ENCODE data around the gene ADAM12. TPM values are rescaled to one million over a fixed set of nuclear protein-coding genes. Genes with fewer than 3 reads are reported as not detected.

Gene ADAM12
- total RNA-seq, 2 donors from 2014 or later, result 0.27 to 2.2 TPM

DNA sequence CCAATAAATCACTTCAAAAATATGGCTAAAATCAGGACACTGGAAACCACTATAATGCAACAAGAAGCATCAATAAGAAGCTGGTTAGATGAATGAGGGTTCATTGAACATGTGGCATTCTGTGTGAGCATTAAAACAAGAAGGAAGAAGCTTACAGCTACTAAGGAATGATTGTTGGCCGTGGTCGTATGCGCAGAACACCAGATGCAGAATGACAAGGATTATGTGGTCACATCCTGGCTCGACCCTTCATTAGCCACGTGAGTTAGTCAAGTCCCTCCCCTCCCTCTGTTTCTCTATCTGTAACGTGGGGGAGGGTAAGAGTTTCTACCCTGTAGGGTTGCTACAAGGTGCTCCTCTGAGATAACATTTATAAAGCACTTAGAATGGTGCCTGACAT, 174.3 kb downstream of the ADAM12 start:
- TF ChIP-seq, protein P1, sequence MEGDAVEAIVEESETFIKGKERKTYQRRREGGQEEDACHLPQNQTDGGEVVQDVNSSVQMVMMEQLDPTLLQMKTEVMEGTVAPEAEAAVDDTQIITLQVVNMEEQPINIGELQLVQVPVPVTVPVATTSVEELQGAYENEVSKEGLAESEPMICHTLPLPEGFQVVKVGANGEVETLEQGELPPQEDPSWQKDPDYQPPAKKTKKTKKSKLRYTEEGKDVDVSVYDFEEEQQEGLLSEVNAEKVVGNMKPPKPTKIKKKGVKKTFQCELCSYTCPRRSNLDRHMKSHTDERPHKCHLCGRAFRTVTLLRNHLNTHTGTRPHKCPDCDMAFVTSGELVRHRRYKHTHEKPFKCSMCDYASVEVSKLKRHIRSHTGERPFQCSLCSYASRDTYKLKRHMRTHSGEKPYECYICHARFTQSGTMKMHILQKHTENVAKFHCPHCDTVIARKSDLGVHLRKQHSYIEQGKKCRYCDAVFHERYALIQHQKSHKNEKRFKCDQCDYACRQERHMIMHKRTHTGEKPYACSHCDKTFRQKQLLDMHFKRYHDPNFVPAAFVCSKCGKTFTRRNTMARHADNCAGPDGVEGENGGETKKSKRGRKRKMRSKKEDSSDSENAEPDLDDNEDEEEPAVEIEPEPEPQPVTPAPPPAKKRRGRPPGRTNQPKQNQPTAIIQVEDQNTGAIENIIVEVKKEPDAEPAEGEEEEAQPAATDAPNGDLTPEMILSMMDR (IDR thresholded peaks at IDR 0.05), result no peak
- Histone ChIP-seq H3K27me3 (replicated peaks; ENCODE audit: insufficient read depth) (no peaks in the 10 kb centered on the region), H3K27ac (no peak overlapping the region), H3K9me3 (no peaks in the 10 kb centered on the region), H3K36me3 (no peaks in the 10 kb centered on the region), H3K4me1 (ENCODE audit: control insufficient read depth in 1 of 2, low read depth in 2 of 2) (peaks cover 4 to 8% of the 10 kb centered on the region in 2 donors), H3K4me3 (no peak overlapping the region)
- ATAC-seq (ENCODE audit: insufficient number of reproducible peaks, low FRiP score, low read depth) (no peak), DNase-seq (ENCODE audit: low spot score) (no peak)

DNA sequence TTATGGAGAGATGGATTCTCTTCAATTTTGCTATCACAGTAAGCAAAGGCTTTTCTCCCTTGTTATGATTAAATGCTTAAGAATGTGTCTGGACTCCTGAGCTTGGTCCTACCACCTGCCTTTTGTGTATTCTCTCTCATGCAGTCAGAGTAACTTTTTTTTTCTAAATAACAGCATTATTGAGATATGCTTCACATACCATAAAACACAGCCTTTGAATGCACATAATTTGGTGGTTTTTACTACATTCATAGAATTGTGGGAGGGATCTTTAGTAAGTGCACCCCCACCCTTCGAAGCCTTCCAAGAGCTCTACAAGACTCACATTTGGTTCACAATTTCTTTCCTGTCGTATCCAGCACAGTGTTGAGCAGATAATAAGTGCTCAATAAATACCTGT, 175.5 kb downstream of the ADAM12 start:
- TF ChIP-seq, protein P1 (IDR thresholded peaks at IDR 0.05), result no peak
- Histone ChIP-seq H3K36me3 (no peaks in the 10 kb centered on the region), H3K4me1 (ENCODE audit: control insufficient read depth in 1 of 2, low read depth in 2 of 2) (peaks cover 6 to 14% of the 10 kb centered on the region in 2 donors), H3K4me3 (no peak overlapping the region), H3K27me3 (replicated peaks; ENCODE audit: insufficient read depth) (no peaks in the 10 kb centered on the region), H3K27ac (no peak overlapping the region), H3K9me3 (no peaks in the 10 kb centered on the region)
- no peak for DNase-seq (ENCODE audit: low spot score)
- ATAC-seq (ENCODE audit: insufficient number of reproducible peaks, low FRiP score, low read depth), result no peak

DNA sequence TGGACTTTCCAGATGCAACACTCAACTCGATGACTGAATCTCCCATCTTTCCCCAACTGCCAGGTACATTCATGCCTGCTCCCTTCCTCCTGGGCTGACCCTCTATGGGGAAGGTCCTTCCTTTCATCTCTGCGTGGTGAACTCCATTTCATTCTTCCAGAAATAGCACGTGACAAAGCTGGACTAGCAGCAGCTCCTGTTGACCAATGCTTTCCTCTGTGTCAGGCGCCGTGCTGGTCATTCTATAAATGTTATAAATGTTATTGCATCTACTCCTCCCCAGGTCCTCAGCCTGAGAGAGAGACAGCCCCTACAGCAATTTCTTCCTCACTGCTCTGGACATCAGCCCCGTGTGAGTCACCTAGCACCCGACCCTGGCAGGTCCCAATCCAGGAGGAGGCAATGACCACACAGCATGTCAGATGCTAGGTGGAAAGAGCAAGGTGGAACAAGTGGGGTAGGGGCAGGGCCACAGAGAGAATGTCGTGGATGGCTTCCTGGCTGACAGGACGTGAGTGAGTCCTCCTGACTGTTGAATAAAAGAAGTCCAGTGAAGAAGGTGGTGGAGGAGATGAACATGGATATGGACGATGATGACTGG, 178.1 kb downstream of the ADAM12 start:
- DNase-seq (ENCODE audit: low spot score) (no peak), ATAC-seq (ENCODE audit: insufficient number of reproducible peaks, low FRiP score, low read depth) (no peak)
- H3K36me3 ChIP-seq, result no peaks in the 10 kb centered on the region
- H3K9me3 ChIP-seq, result no peaks in the 10 kb centered on the region
- no peak overlapping the region for H3K27ac ChIP-seq
- H3K4me3 ChIP-seq, result no peak overlapping the region
- TF ChIP-seq, protein P1 (IDR thresholded peaks at IDR 0.05), result no peak
- peaks cover 6 to 14% of the 10 kb centered on the region in 2 donors for H3K4me1 ChIP-seq (ENCODE audit: control insufficient read depth in 1 of 2, low read depth in 2 of 2)
- H3K27me3 ChIP-seq (replicated peaks; ENCODE audit: insufficient read depth), result no peaks in the 10 kb centered on the region

DNA sequence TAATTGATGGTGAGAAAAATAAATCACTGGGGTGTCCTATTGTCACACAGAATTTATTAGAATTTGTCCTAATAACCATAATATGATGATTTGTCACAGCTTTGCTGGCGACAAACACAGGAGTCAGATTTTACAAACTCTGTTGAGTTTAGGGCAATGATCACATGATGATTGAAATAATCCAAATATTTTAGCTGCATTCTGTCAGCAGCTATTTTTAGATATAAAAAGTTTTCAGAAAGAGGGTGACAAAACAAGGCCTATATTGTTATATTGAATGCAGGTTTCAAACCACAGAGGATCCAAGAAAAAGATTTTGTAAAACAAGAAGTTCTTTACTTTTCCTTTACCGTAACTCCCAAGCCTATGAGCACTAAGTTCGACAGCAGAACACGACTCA, 178.8 kb downstream of the ADAM12 start:
- DNase-seq (ENCODE audit: low spot score) (no peak), ATAC-seq (ENCODE audit: insufficient number of reproducible peaks, low FRiP score, low read depth) (no peak)
- Histone ChIP-seq H3K27me3 (replicated peaks; ENCODE audit: insufficient read depth) (no peaks in the 10 kb centered on the region), H3K36me3 (no peaks in the 10 kb centered on the region), H3K27ac (no peak overlapping the region), H3K9me3 (no peaks in the 10 kb centered on the region), H3K4me3 (no peak overlapping the region), H3K4me1 (ENCODE audit: control insufficient read depth in 1 of 2, low read depth in 2 of 2) (peaks cover 6 to 14% of the 10 kb centered on the region in 2 donors)
- TF ChIP-seq, protein P1 (IDR thresholded peaks at IDR 0.05), result no peak

DNA sequence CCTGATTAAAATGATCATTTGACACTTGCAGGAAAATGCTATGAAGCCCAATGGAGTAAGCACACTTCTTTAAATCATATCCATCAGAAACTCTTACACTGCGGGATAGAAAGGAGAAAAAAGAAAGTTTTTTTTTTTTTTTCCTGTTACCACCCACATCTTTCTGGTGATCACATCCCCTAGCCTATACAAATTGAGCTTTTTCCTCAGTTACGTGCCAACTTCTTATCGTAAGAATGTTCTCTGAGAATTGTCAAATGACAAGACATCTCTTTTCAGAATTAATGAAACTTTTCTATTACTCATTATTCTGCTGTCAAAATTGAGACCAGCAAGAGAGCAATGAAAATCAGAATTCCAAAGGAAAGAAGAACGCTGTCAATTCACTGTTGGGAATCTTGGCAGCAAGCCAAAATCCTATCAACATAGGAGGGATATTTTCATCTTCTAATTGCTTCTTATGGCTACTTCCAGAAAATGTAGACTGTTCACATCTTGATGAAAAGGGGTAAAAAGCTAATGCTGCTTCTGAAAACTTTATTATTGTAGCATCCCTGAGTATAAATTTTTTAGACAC, 179.5 kb downstream of the ADAM12 start:
- TF ChIP-seq, protein P1 (IDR thresholded peaks at IDR 0.05), result no peak
- DNase-seq (ENCODE audit: low spot score) (no peak), ATAC-seq (ENCODE audit: insufficient number of reproducible peaks, low FRiP score, low read depth) (no peak)
- H3K27me3 ChIP-seq (replicated peaks; ENCODE audit: insufficient read depth), result no peaks in the 10 kb centered on the region
- no peak overlapping the region for H3K27ac ChIP-seq
- H3K4me1 ChIP-seq (ENCODE audit: control insufficient read depth in 1 of 2, low read depth in 2 of 2), result peaks cover 12 to 18% of the 10 kb centered on the region in 2 donors
- H3K9me3 ChIP-seq, result no peaks in the 10 kb centered on the region
- H3K36me3 ChIP-seq, result no peaks in the 10 kb centered on the region
- no peak overlapping the region for H3K4me3 ChIP-seq
